Ovary (tissue), 9 donors: Measurements from ENCODE around the gene GRK6. TPM values are rescaled to one million over a fixed set of nuclear protein-coding genes. Genes with fewer than 3 reads are reported as not detected.

Experiments
- DNase-seq, 5 donors: peaks; one replicate each; pipeline ENCODE4 v3.0.0-alpha.2; 2019 to 2020
- H3K27ac ChIP-seq, 2 donors: fragments of 200-600 bp; one replicate each; pipeline versions ENCODE4 v1.5.1 to v1.8.0; 2019 to 2022
- H3K27me3 ChIP-seq: fragments of 200-600 bp; one replicate; pipeline ENCODE4 v1.8.0; 2022
- H3K36me3 ChIP-seq: fragments of 200-600 bp; sonication (generic); one replicate; pipeline ENCODE4 v1.5.1; 2019
- H3K4me1 ChIP-seq: one replicate; pipeline ENCODE4 v1.8.1; 2013; ENCODE audit warnings: mild to moderate bottlenecking, moderate library complexity; ENCODE audit not compliant: insufficient read depth
- H3K4me3 ChIP-seq: fragments of 200-600 bp; sonication (generic); one replicate; pipeline ENCODE4 v1.5.1; 2017
- H3K9me3 ChIP-seq, 2 donors: fragments of 200-600 bp in 1 of 2; sonication (generic) in 1 of 2; one replicate each; pipeline versions ENCODE4 v1.5.1 to v1.8.1; 2013 to 2019; ENCODE audit warnings: mild to moderate bottlenecking in 1 of 2, moderate library complexity in 1 of 2
- EP300 ChIP-seq: sonication (generic); formaldehyde crosslinking; IDR thresholded peaks from one replicate; pipeline ENCODE4 v1.6.1; 2017; ENCODE audit warnings: antibody characterized with exemption
- POLR2A ChIP-seq: fragments of 450-650 bp; IDR thresholded peaks from one replicate; pipeline ENCODE4 v1.6.1; 2017; ENCODE audit warnings: antibody characterized with exemption, mild to moderate bottlenecking, moderate library complexity
- WGBS, 3 donors: extraction: QIAGEN DNeasy Blood & Tissue Kit in 1 of 3; methylation state at CpG; one replicate each; pipeline versions ENCODE4 v1.1.5 to v1.1.7; 2013 to 2017; 5-methylcytosine and 5-hydroxymethylcytosine counted together
- intact Hi-C, 4 donors: fragments of 100-400 bp; cut with DNase I; formaldehyde crosslinking; loops; one replicate each; pipeline versions ENCODE4 v1.11.0 to v1.15.1; 2022 to 2023
- polyA plus RNA-seq, 2 donors: library from polyadenylated mRNA; stranded (reverse); fragments of 200-250 nt in 1 of 2; fragments of 350-450 nt in 1 of 2; fragmentation: Illumina TruSeq in 1 of 2; extraction: RNeasy Lipid Tissue Mini Kit (QIAGEN cat#74804) in 1 of 2; gene quantifications; one replicate each; pipeline ENCODE4 v1.2.3, GENCODE V29; 2013 to 2014
- total RNA-seq, 7 donors: library from RNA; depleted of rRNA in 2 of 7; stranded (reverse); fragments of >200 nt in 2 of 7; fragmentation: NEBNext Ultra II Directional in 3 of 7; extraction: Animal tissue kit (Norgen Biotek cat#: 25700) in 3 of 7; gene quantifications; one replicate each; pipeline versions ENCODE4 v1.1.0 to v1.2.4, GENCODE V29; 2016 to 2023
- TF ChIP-seq, protein P1 (sequence below), 3 donors: fragments of 450-650 bp in 2 of 3; fragments of 200-600 bp in 1 of 3; IDR thresholded peaks; one replicate each; pipeline versions ENCODE4 v1.5.1 to v1.8.0; 2016 to 2022; ENCODE audit warnings: antibody characterized with exemption in 3 of 3, mild to moderate bottlenecking in 1 of 3
- donor health status: DM: no; HTN: no; CAD: no; lungs with moderate emphysema.
- donor health status: DM: no; HTN: no; CAD: no.
- donor health status: Bipolar disorder and iron deficiency.
- donor health status: DM: yes; HTN: yes; CAD: no.
- donor health status: DM: no; HTN: no; CAD: no.
- donor health status: DM: yes; HTN: yes; CAD: no.

GRK6 gene
- total and polyA plus RNA-seq, 9 donors: 5.9 to 30.3 (median 18.6) TPM

DNA sequence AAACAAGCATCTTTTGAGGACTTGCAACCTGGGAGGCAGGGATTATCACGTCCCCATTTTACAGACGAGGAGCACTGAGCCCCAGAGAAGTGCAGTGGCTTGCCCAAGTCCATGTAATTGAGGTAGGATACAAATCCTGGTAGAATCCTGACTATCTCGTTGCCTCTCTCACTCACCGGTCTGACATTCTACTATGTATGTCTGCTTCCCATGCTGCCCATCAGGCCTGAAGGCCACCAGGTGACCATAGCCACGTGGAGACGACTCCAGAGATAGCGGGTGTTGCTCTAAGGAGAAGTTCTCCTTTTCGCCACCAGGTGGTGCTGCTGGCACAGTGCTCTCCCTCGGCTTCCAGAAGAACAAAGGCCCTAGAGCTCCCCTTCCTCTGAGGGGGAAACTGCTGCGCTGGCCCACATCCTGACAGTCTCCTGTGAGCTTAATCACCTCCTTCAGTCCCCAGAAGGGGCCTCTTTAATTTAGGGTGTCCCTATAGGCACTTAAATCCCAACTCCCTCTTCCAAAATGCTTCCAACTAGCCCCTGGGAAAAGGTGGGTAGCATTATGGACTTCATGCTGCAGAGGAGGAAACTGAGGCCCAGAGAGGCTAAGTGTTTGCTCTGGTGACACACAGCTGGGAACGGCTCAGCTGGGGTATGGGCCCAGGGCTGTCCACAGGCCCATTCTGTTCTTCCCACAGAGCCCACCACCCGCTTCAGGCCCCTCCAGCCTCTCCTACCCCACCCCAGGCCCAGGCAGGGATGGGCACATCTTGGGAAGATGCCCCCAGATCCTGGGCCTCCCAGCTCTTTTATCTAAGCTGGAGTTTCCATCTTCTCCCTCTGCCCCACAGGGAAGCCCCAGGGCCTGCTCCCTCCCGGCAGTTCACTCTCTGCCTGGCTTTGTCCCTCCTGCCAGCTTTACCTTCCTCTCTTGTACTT lies 35.8 kb upstream of the GRK6 start:
- 19 to 26% (median 21%) methylated on average over 12 to 13 of the region's 13 CpGs for WGBS, 3 donors
- H3K27ac ChIP-seq: no peak overlapping the region
- peak; percentile 69 to 84 (median 81) for DNase-seq

DNA sequence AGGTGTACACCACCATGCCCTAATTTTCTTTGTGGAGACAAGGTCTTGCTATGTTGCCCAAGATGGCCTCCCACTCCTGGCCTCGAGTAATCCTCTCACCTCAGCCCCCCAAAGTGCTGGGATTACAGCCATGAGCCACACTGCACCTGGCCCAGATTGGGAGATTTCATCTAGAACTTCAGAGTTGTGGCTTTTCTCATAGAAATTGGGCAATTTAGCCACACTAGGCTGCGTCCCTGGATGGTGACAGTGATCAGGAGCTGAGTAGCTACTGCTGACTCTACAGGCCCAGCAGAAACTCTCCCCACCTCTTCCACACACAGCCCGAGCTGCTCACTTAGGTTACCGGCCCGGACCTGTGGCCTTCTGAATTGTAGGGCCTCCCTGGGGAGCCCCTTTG lies 33.7 kb upstream of the GRK6 start:
- H3K4me1 ChIP-seq: no peaks in the 10 kb centered on the region
- TF ChIP-seq EP300 (no peak), POLR2A (no peak)
- TF ChIP-seq, protein P1, sequence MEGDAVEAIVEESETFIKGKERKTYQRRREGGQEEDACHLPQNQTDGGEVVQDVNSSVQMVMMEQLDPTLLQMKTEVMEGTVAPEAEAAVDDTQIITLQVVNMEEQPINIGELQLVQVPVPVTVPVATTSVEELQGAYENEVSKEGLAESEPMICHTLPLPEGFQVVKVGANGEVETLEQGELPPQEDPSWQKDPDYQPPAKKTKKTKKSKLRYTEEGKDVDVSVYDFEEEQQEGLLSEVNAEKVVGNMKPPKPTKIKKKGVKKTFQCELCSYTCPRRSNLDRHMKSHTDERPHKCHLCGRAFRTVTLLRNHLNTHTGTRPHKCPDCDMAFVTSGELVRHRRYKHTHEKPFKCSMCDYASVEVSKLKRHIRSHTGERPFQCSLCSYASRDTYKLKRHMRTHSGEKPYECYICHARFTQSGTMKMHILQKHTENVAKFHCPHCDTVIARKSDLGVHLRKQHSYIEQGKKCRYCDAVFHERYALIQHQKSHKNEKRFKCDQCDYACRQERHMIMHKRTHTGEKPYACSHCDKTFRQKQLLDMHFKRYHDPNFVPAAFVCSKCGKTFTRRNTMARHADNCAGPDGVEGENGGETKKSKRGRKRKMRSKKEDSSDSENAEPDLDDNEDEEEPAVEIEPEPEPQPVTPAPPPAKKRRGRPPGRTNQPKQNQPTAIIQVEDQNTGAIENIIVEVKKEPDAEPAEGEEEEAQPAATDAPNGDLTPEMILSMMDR (IDR thresholded peaks at IDR 0.05): no peak
- intact Hi-C loops: loop anchor here in 2 of 4 donors (5.0 kb wide), 2 partner anchors 60 to 110 kb away; no protein-coding TSS in a partner anchor
- H3K4me3 ChIP-seq: no peak overlapping the region
- DNase-seq: no peak
- H3K36me3 ChIP-seq: no peaks in the 10 kb centered on the region
- 81 to 90% (median 83%) methylated on average over 5 of the region's 5 CpGs for WGBS, 3 donors
- no peak overlapping the region for H3K27ac ChIP-seq
- H3K27me3 ChIP-seq: no peaks in the 10 kb centered on the region
- H3K9me3 ChIP-seq: no peaks in the 10 kb centered on the region

More for the DNA sequence above, 35.8 kb upstream of the GRK6 start:
- TF ChIP-seq, protein P1 (IDR thresholded peaks at IDR 0.05): peak; percentile 93 to 97 (median 95)
- TF ChIP-seq EP300 (no peak), POLR2A (no peak)
- no peaks in the 10 kb centered on the region for H3K9me3 ChIP-seq
- H3K4me3 ChIP-seq: no peak overlapping the region
- intact Hi-C loops: loop anchor here (2.0 to 5.0 kb wide), 4 partner anchors 62 to 112 kb away; no protein-coding TSS in a partner anchor
- no peaks in the 10 kb centered on the region for H3K27me3 ChIP-seq
- no peaks in the 10 kb centered on the region for H3K4me1 ChIP-seq
- no peaks in the 10 kb centered on the region for H3K36me3 ChIP-seq

DNA sequence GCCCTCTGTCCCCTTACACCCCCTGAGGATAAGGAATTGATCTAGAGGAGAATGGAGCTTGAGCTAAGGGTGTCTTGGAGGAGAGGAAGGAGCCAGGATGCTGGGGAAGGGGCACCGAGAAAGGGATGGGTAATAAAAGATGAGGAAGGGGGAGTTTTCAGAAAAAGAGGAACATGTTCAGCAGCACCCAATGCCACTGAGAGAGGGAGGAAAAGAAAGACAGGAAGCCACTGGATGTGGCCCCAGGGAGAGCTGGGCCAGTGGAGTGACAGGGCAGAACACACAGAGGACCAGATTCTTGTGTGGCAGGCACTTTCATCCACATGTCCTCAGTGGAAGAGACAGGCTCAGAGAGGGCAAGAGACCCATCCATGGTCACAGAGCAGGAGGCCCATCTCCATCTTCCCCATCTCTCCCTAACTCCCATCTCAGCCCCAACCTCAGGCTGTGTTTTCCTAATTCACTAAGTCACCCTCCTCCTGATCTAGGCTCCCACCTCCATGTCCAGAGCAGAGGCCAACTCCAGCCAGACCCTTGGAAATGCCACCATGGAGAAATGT lies 33.2 kb upstream of the GRK6 start:
- no peaks in the 10 kb centered on the region for H3K9me3 ChIP-seq
- H3K4me1 ChIP-seq: no peaks in the 10 kb centered on the region
- intact Hi-C loops: loop anchor here in 2 of 4 donors (5.0 kb wide), 2 partner anchors 59 to 109 kb away; no protein-coding TSS in a partner anchor
- peaks cover under 1% of the 10 kb centered on the region for H3K27me3 ChIP-seq
- no peak overlapping the region for H3K27ac ChIP-seq
- no peaks in the 10 kb centered on the region for H3K36me3 ChIP-seq
- TF ChIP-seq EP300 (no peak), POLR2A (no peak)
- TF ChIP-seq, protein P1 (IDR thresholded peaks at IDR 0.05): no peak
- WGBS, 3 donors: 73 to 81% (median 79%) methylated on average over 1 of the region's 1 CpG
- DNase-seq: no peak
- H3K4me3 ChIP-seq: no peak overlapping the region

DNA sequence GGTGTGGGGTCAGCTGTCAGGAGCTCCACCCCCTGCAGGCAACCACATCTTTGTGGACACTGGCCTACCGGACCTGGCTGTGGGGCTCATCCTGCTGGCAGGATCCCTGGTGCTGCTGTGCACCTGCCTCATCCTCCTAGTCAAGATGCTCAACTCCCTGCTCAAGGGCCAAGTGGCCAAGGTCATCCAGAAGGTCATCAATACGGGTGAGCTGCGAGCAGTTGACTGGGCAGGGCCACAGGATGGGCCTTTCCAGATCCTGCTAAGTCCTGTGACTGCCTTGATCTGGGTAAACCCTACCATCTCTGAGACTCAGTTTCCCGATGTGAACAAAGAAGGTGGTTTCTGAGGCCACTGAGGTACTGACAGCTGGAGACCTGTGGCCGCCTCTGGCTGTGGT lies 32.5 kb upstream of the GRK6 start:
- H3K36me3 ChIP-seq: no peaks in the 10 kb centered on the region
- no peaks in the 10 kb centered on the region for H3K4me1 ChIP-seq
- TF ChIP-seq EP300 (no peak), POLR2A (no peak)
- TF ChIP-seq, protein P1 (IDR thresholded peaks at IDR 0.05): no peak
- WGBS, 3 donors: 62 to 67% (median 65%) methylated on average over 5 of the region's 5 CpGs
- no peak for DNase-seq
- H3K9me3 ChIP-seq: no peaks in the 10 kb centered on the region
- intact Hi-C loops: loop anchor here in 2 of 4 donors (5.0 kb wide), 2 partner anchors 58 to 108 kb away; no protein-coding TSS in a partner anchor
- H3K4me3 ChIP-seq: no peak overlapping the region
- H3K27ac ChIP-seq: no peak overlapping the region
- H3K27me3 ChIP-seq: peaks cover 4% of the 10 kb centered on the region
